ENCODE results near the gene PIGN. TPM values are rescaled to one million over a fixed set of nuclear protein-coding genes. Genes with fewer than 3 reads are reported as not detected.

The PIGN gene
- polyA plus RNA-seq, 3 donors = 4.1 to 14.7 (median 14.6) TPM

DNA sequence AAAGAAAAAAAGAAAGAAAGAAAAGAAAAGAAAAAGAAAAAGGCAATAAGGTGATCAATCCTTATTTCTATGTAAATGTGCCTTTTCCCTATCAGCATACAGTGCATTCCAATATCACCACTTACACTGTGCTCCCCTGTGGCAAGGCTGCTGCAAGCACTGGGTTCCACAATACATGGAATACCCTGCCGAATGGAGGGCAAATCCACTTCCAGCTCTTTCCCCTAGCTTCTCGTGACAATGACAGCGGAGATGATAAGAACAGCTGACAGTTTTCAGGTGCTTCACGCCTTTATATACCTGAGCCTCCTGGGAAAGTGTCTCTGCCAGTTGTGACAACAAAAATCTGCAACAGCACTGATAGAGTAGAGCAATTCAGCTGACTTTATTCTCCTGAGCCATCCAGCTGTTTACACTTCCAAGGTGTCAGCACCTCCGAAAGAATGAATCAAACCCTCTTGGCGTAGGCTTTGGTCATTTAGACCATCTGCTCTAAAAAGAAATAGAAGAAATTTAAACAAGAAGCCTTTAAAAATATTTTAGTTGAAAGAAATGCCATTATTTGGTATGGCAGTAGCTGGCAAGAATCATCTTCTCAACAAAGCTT is 158.8 kb downstream of the PIGN start:
- no peak for DNase-seq
- Mint-ChIP-seq H3K27ac (no peak overlapping the region), H3K27me3 (ENCODE audit: low read depth in 3 of 3) (peaks cover 3 to 6% (median 6%) of the 10 kb centered on the region in 3 donors), H3K4me1 (peaks cover 2% of the 10 kb centered on the region), H3K36me3 (no peaks in the 10 kb centered on the region), H3K9me3 (peaks cover 0 to 4% (median 0%) of the 10 kb centered on the region in 7 donors), H3K4me3 (no peak overlapping the region)
- Histone ChIP-seq H3K4me1 (ENCODE audit: control insufficient read depth in 1 of 2, insufficient read depth in 2 of 2, low read length in 2 of 2) (no peaks in the 10 kb centered on the region), H3K4me3 (replicated peaks in 1 of 3; ENCODE audit: low read depth in 2 of 3, low read length in 3 of 3) (no peak overlapping the region), H3K27me3 (ENCODE audit: control insufficient read depth in 2 of 2, insufficient read depth in 2 of 2, low read length in 2 of 2) (peaks cover 0 to 2% of the 10 kb centered on the region in 2 donors), H3K9me3 (replicated peaks in 1 of 2; ENCODE audit: control insufficient read depth in 1 of 2, insufficient read depth in 1 of 2, low read length in 2 of 2) (no peaks in the 10 kb centered on the region), H3K9ac (ENCODE audit: insufficient read depth, low read length, poor library complexity, severe bottlenecking) (no peak overlapping the region), H3K36me3 (replicated peaks in 1 of 2; ENCODE audit: control insufficient read depth in 1 of 2, insufficient read depth in 2 of 2, low read length in 2 of 2) (no peaks in the 10 kb centered on the region), H3K27ac (ENCODE audit: low read depth in 1 of 2, low read length in 2 of 2) (no peak overlapping the region), H4K20me1 (ENCODE audit: insufficient read depth, low read length) (no peaks in the 10 kb centered on the region), H3K79me2 (ENCODE audit: insufficient read depth, low read length) (no peaks in the 10 kb centered on the region), H3K4me2 (replicated peaks; ENCODE audit: extremely low read depth, low read length, poor library complexity, severe bottlenecking) (no peak overlapping the region), H2AFZ (ENCODE audit: insufficient read depth, low read depth, low read length, poor library complexity, severe bottlenecking) (no peak overlapping the region)
- TF ChIP-seq, protein P1, sequence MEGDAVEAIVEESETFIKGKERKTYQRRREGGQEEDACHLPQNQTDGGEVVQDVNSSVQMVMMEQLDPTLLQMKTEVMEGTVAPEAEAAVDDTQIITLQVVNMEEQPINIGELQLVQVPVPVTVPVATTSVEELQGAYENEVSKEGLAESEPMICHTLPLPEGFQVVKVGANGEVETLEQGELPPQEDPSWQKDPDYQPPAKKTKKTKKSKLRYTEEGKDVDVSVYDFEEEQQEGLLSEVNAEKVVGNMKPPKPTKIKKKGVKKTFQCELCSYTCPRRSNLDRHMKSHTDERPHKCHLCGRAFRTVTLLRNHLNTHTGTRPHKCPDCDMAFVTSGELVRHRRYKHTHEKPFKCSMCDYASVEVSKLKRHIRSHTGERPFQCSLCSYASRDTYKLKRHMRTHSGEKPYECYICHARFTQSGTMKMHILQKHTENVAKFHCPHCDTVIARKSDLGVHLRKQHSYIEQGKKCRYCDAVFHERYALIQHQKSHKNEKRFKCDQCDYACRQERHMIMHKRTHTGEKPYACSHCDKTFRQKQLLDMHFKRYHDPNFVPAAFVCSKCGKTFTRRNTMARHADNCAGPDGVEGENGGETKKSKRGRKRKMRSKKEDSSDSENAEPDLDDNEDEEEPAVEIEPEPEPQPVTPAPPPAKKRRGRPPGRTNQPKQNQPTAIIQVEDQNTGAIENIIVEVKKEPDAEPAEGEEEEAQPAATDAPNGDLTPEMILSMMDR (IDR thresholded peaks at IDR 0.05) = no peak
- intact Hi-C loops (cut with micrococcal nuclease) = no loop called here
- WGBS (ENCODE audit: insufficient coverage) = 95% methylated on average over 4 of the region's 6 CpGs

DNA sequence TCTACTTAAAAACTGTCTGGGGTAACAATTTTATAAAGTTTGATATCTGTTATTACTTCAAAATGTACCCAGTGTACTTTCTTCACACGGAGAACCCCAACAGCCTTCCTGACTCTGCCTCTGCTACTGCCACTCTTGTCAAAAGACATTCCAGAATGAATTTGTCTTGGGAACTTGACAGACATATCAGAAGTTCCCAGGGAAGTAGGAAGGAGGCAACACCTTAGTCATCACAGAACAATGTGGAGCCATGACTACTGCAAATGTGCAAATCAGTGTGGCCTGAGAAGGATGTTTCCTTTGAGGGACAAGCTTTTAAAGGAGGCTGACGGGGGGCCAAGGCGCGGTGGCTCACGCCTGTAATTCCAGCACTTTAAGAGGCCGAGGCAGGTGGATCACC is 160.3 kb downstream of the PIGN start:
- Mint-ChIP-seq H3K36me3 (no peaks in the 10 kb centered on the region), H3K4me3 (no peak overlapping the region), H3K27me3 (ENCODE audit: low read depth in 3 of 3) (peaks cover 2 to 6% (median 4%) of the 10 kb centered on the region in 3 donors), H3K4me1 (peaks cover 2% of the 10 kb centered on the region), H3K9me3 (peaks cover 0 to 3% (median 0%) of the 10 kb centered on the region in 7 donors), H3K27ac (no peak overlapping the region)
- no peaks in the 10 kb centered on the region for H3K36me3 ChIP-seq (replicated peaks in 1 of 2; ENCODE audit: control insufficient read depth in 1 of 2, insufficient read depth in 2 of 2, low read length in 2 of 2)
- no peaks in the 10 kb centered on the region for H3K79me2 ChIP-seq (ENCODE audit: insufficient read depth, low read length)
- TF ChIP-seq, protein P1 (IDR thresholded peaks at IDR 0.05) = no peak
- WGBS (ENCODE audit: insufficient coverage) = 100% methylated on average over 1 of the region's 6 CpGs
- no peak overlapping the region for H3K4me2 ChIP-seq (replicated peaks; ENCODE audit: extremely low read depth, low read length, poor library complexity, severe bottlenecking)
- no peaks in the 10 kb centered on the region for H3K4me1 ChIP-seq (ENCODE audit: control insufficient read depth in 1 of 2, insufficient read depth in 2 of 2, low read length in 2 of 2)
- H3K27ac ChIP-seq (ENCODE audit: low read depth in 1 of 2, low read length in 2 of 2) = no peak overlapping the region
- no peak for DNase-seq
- H4K20me1 ChIP-seq (ENCODE audit: insufficient read depth, low read length) = no peaks in the 10 kb centered on the region
- no peak overlapping the region for H3K4me3 ChIP-seq (replicated peaks in 1 of 3; ENCODE audit: low read depth in 2 of 3, low read length in 3 of 3)
- intact Hi-C loops (cut with micrococcal nuclease) = no loop called here
- no peaks in the 10 kb centered on the region for H3K9me3 ChIP-seq (replicated peaks in 1 of 2; ENCODE audit: control insufficient read depth in 1 of 2, insufficient read depth in 1 of 2, low read length in 2 of 2)
- H3K9ac ChIP-seq (ENCODE audit: insufficient read depth, low read length, poor library complexity, severe bottlenecking) = no peak overlapping the region
- no peak overlapping the region for H2AFZ ChIP-seq (ENCODE audit: insufficient read depth, low read depth, low read length, poor library complexity, severe bottlenecking)
- peaks cover 0 to 2% of the 10 kb centered on the region in 2 donors for H3K27me3 ChIP-seq (ENCODE audit: control insufficient read depth in 2 of 2, insufficient read depth in 2 of 2, low read length in 2 of 2)

All from CD14-positive monocyte (primary cell).